NCI-H1930 (cell line): ENCODE results near the gene KIR3DL2.
"Not testable (repeated sequence)": the region's sequence is repeated elsewhere in the genome, so short reads cannot be mapped to it uniquely, and the experiment has no call there.

Experiments used
- DNase-seq, 2 experiments: peaks; one replicate each; lab custom pipeline; 2025; lab: John Stamatoyannopoulos, UW

KIR3DL2 gene

DNA sequence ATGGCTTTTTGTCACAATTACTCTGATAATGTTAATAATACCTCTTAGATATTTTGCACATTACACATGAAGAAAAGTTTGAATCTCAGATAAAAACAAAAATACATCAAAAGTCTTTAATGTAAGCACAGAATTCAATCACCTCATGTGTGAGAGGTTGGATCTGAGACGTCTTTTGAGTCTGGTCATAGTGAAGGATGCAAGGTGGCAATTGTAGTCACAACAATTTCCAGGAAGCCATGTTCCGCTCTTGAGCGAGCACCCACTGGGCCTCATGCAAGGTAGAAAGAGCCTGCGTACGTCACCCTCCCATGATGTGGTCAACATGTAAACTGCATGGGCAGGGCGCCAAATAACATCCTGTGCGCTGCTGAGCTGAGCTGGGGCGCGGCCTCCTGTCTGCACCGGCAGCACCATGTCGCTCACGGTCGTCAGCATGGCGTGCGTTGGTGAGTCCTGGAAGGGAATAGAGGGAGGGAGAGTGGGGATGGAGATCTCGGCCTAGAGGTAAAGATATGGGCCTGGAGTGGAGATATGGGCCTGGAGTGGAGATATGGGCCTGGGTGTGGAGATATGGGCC, at the start of gene KIR3DL2:
Gene KIR3DL2 (plus strand): TSS at position 383 of the 580 bp plus-strand sequence. CDS start 33 bp downstream, at position 416.
- not testable (repeated sequence) for DNase-seq

- no peak for DNase-seq
These were observed 46.8 kb upstream of the KIR3DL2 start, which contains the start of gene KIR2DL4 for GRCh38 chr19:54803410-54803809. Gene KIR2DL4, plus strand, starts transcription at chr19:54803610. Its CDS starts 42 bp downstream, at chr19:54803652.

- DNase-seq: no peak
These were observed 46.1 kb upstream of the KIR3DL2 start for GRCh38 chr19:54804101-54804500.

DNA sequence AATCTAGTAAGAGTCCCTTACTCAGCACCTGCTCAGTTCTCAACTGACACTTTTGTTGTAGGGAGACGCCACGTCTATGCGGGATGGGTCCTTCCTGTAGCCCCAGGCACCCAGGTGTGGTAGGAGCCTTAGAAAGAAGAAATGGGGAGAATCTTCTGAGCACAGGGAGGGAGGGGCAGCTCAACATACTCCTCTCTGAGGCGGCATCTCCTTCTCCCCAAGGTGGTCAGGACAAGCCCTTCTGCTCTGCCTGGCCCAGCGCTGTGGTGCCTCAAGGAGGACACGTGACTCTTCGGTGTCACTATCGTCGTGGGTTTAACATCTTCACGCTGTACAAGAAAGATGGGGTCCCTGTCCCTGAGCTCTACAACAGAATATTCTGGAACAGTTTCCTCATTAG, 45.7 kb upstream of the KIR3DL2 start:
- DNase-seq: no peak

DNA sequence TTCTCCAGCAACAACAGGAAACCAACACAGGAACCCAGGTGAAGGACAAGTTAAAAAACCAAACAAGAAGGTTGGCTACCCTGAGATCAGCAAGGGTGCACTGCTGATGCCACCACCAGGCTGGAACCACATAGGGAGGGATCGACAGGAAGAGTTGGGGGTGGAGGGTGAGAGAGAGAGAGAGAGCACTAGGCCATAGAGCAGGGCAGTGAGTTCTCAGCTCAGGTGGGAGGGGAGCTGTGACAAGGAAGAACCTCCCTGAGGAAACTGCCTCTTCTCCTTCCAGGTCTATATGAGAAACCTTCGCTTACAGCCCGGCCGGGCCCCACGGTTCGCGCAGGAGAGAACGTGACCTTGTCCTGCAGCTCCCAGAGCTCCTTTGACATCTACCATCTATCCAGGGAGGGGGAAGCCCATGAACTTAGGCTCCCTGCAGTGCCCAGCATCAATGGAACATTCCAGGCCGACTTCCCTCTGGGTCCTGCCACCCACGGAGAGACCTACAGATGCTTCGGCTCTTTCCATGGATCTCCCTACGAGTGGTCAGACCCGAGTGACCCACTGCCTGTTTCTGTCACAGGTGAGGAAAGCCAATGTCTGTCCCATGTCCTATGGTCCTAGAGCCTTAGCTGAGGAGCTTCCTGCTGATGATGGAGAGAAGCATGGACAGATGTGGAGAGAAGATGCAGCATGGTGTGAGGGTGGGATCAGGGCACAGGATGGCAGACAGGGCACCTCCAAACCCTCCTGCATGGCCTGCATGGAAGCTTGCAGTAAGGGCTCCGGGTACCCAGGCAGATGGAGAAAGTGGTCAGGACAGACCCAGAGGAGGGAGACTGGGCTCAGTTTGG, 44.4 kb upstream of the KIR3DL2 start:
- DNase-seq: no peak

DNA sequence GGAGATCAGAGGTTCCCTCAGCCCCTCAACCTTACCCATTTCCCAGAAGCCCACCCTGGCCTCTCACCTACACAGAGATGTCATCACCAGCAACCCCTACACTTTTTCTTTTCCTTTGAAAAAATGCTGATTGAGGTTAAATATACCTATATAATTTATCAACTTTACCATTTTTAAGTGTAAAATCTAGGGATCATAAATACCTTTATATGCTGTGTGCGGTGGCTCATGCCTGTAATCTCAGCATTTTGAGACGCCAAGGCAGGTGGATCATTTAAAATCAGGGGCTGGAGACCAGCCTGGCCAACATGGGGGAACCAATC, 43.8 kb upstream of the KIR3DL2 start:
- no peak for DNase-seq

- not testable (repeated sequence) for DNase-seq
These were observed 35.7 kb upstream of the KIR3DL2 start for GRCh38 chr19:54814571-54814970.

GRCh38 chr19:54816251-54816650, 34.0 kb upstream of the KIR3DL2 start, which contains the start of gene KIR3DL1:
Gene KIR3DL1, plus strand, starts transcription at chr19:54816468.
- not testable (repeated sequence) for DNase-seq

- no peak for DNase-seq
These were observed 32.3 kb upstream of the KIR3DL2 start for GRCh38 chr19:54817670-54818536.

DNA sequence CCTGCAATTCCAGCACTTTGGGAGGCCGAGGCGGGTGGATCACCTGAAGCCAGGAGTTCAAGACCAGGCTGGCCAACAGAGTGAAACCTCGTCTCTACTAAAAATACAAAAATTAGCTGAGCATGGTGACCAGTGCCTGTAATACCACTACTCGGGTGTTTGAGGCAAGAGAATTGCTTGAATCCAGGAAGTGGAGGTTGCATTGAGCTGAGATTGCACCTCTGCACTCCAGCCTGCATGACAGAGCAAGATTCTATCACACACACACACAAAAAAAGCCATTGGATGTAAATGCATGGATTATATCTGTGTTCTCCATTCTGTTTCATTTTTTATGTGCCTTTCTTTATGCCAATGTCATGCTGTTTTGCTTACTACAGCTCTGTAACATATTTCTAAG, 25.8 kb upstream of the KIR3DL2 start:
- DNase-seq: not testable (repeated sequence)

GRCh38 chr19:54825326-54825725, 24.9 kb upstream of the KIR3DL2 start:
- DNase-seq: not testable (repeated sequence)

DNA sequence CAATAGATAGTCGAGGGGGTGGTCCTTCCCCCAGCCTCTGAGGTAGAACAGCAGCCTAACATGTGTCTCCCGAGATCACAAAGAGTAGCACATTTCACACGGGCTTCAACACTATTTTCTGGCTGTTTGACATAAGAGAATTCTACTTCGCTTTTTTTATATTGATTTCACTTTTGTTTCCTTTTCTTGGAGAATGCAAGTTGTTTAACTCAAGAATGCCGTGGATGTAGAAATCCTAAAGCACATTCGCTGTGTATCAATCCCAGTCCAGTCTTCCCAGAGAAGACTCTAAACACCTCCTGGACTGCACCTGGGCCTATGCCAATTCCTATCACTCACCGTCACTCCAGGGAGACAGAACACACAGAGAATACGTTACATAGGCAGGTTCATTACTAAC, 22.2 kb upstream of the KIR3DL2 start:
- not testable (repeated sequence) for DNase-seq

GRCh38 chr19:54832496-54832895, 17.7 kb upstream of the KIR3DL2 start, which contains the start of gene KIR2DS4:
Gene KIR2DS4, plus strand, starts transcription at chr19:54832676.
- not testable (repeated sequence) for DNase-seq

DNA sequence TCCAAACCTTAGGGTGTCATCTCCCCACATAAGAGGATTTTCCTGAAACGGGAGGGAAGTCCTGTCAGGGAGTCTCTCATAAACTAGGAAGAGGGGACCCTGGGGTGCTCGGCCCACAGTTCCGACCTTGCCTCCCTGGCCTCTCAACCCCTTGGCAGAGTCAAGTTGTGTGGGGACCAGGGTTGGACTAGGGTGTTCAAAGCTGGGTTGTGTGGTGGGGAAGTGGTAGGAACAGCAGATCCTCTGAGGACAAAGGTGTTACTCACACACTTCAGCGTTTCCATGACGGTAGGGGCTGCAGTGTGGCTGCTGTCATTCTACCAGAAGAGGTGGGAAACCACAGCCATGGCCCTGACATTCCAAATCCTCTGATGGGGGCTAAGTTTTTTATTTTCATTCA, 15.1 kb upstream of the KIR3DL2 start:
- DNase-seq: not testable (repeated sequence)

GRCh38 chr19:54837522-54837921, 12.7 kb upstream of the KIR3DL2 start:
- DNase-seq: not testable (repeated sequence)

- not testable (repeated sequence) for DNase-seq
These were observed 7.1 kb upstream of the KIR3DL2 start for GRCh38 chr19:54843171-54843570.

GRCh38 chr19:54850930-54851329, 687 bp downstream of the KIR3DL2 start:
- DNase-seq: no peak

GRCh38 chr19:54851353-54851752, 1.1 kb downstream of the KIR3DL2 start:
- no peak for DNase-seq

DNA sequence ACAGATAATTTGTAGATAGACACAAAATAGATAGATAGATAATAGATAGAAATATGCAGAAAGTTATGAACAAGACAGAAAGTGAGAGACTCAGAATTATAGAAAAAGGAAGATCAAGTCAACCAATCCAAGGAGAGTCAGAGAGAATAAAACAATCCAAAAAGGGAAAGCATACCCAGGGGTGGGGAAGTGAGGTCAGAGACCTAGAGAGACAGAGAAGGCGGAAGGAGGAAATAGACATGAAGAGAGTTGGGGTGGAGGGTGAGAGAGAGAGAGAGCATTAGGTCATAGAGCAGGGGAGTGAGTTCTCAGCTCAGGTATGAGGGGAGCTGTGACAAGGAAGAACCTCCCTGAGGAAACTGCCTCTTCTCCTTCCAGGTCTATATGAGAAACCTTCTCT, 5.0 kb downstream of the KIR3DL2 start:
- DNase-seq: not testable (repeated sequence)

GRCh38 chr19:54858476-54858875, 8.2 kb downstream of the KIR3DL2 start:
- not testable (repeated sequence) for DNase-seq

DNA sequence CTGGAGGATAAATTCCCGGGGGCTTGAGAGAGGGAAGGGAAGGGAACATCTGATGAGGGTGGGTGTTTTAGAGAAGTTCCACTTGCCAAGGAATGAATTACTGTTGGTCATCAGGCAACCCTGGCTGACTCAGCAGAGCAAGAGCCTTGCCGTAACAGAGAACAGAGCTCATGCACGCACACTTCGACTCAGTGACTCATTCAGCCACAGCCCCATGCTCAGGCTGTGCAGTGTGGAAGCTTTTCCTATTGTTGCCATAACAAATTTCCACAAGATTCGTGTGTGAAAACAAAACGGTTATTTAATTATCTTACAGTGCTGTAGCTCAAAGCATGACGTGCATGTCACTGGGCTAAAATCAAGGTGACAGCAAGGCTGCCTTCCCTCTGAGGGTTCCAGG, 9.2 kb downstream of the KIR3DL2 start:
- DNase-seq: not testable (repeated sequence)

DNA sequence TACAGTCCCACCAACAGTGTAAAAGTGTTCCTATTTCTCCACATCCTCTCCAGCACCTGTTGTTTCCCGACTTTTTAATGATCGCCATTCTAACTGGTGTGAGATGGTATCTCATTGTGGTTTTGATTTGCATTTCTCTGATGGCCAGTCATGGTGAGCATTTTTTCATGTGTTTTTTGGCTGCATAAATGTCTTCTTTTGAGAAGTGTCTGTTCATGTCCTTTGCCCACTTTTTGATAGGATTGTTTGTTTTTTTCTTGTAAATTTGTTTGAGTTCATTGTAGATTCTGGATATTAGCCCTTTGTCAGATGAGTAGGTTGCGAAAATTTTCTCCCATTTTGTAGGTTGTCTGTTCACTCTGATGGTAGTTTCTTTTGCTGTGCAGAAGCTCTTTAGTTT, 13.2 kb downstream of the KIR3DL2 start:
- DNase-seq: not testable (repeated sequence)
